Cardiac muscle cell (in vitro differentiated cells and primary cell): ENCODE data around the gene PSTPIP1. TPM values are rescaled to one million over a fixed set of nuclear protein-coding genes. Genes with fewer than 3 reads are reported as not detected.
A peak's percentile ranks its signal among the peaks of the same experiment; 100 is the strongest.

ENCODE experiments used
- DNase-seq, 2 donors: peaks; one replicate each; pipeline versions ENCODE4 v3.0.0 to v3.0.0-alpha.2; 2010 to 2017; ENCODE audit warnings: low read depth in 1 of 2, low spot score in 1 of 2
- H3K27ac ChIP-seq: fragments of 200-600 bp; sonication (generic); 2 replicates; pipeline ENCODE4 v1.5.1; 2016
- H3K27me3 ChIP-seq: fragments of 200-600 bp; sonication (generic); 2 replicates; pipeline ENCODE4 v1.6.0; 2016; ENCODE audit warnings: control low read depth
- H3K36me3 ChIP-seq: fragments of 200-600 bp; sonication (generic); 2 replicates; pipeline ENCODE4 v1.5.1; 2016; ENCODE audit warnings: control low read depth
- H3K4me1 ChIP-seq: fragments of 200-600 bp; sonication (generic); 2 replicates; pipeline ENCODE4 v1.8.1; 2017; ENCODE audit warnings: low read depth, mild to moderate bottlenecking, mixed run types
- H3K4me3 ChIP-seq: fragments of 200-600 bp; sonication (generic); 2 replicates; pipeline ENCODE4 v1.5.1; 2016; ENCODE audit warnings: mild to moderate bottlenecking
- H3K9me3 ChIP-seq: fragments of 200-600 bp; sonication (generic); 2 replicates; pipeline ENCODE4 v1.5.1; 2017; ENCODE audit warnings: low read depth, mild to moderate bottlenecking, control low read depth
- CTCF ChIP-seq: IDR thresholded peaks from 2 replicates; pipeline ENCODE4 v1.5.1; 2012; ENCODE audit warnings: low read depth, mild to moderate bottlenecking, low read length
- polyA plus RNA-seq: library from polyadenylated mRNA; unstranded; fragments of >200 nt; fragmentation: Nextera tagmentation; extraction: Ambion mirVana; gene quantifications from 2 replicates; pipeline ENCODE4 v1.2.1, GENCODE V29; 2016
- total RNA-seq: library from RNA; depleted of rRNA; stranded (reverse); fragments of >200 nt; gene quantifications from 2 replicates; pipeline ENCODE4 v1.2.3, GENCODE V29; 2016

Gene PSTPIP1
- total RNA-seq: 0.63 TPM in 1 of 2 replicates, not detected in the other
- 0.26 and 0.55 TPM in 2 replicates for polyA plus RNA-seq

- H3K36me3 ChIP-seq: no peaks in the 10 kb centered on the region
- TF ChIP-seq CTCF: no peak
- no peak for DNase-seq
- no peak within 1 kb of the TSS for H3K4me3 ChIP-seq
- H3K4me1 ChIP-seq: no peaks in the 10 kb centered on the region
- no peaks in the 10 kb centered on the region for H3K9me3 ChIP-seq
- no peak within 1 kb of the TSS for H3K27ac ChIP-seq
- no peaks in the 10 kb centered on the region for H3K27me3 ChIP-seq
Measured at GRCh38 chr15:76994971-76995945, at the start of gene PSTPIP1. TSS of gene PSTPIP1 (plus strand) at chr15:76995126. CDS start at chr15:76995574, 448 bp downstream.

GRCh38 chr15:76945494-76946093, 49.3 kb upstream of the PSTPIP1 start:
- Histone ChIP-seq H3K4me3 (no peak overlapping the region), H3K9me3 (no peaks in the 10 kb centered on the region), H3K36me3 (peaks cover 41% of the 10 kb centered on the region), H3K27ac (no peak overlapping the region), H3K4me1 (no peaks in the 10 kb centered on the region), H3K27me3 (no peaks in the 10 kb centered on the region)
- no peak for TF ChIP-seq CTCF
- no peak for DNase-seq

- Histone ChIP-seq H3K27me3 (no peaks in the 10 kb centered on the region), H3K27ac (no peak overlapping the region), H3K9me3 (no peaks in the 10 kb centered on the region), H3K4me3 (no peak overlapping the region), H3K4me1 (no peaks in the 10 kb centered on the region), H3K36me3 (peaks cover 41% of the 10 kb centered on the region)
- no peak for TF ChIP-seq CTCF
- no peak for DNase-seq
Measured at GRCh38 chr15:76947454-76947853, 47.5 kb upstream of the PSTPIP1 start.

- Histone ChIP-seq H3K4me3 (no peak overlapping the region), H3K36me3 (peaks cover 27% of the 10 kb centered on the region), H3K4me1 (no peaks in the 10 kb centered on the region), H3K27ac (peak overlapping the region; percentile 45), H3K27me3 (no peaks in the 10 kb centered on the region), H3K9me3 (no peaks in the 10 kb centered on the region)
- no peak for DNase-seq
- no peak for TF ChIP-seq CTCF
Measured at GRCh38 chr15:76951220-76951619, 43.7 kb upstream of the PSTPIP1 start.

GRCh38 chr15:76953913-76954312, 41.0 kb upstream of the PSTPIP1 start:
- H3K9me3 ChIP-seq: no peaks in the 10 kb centered on the region
- no peaks in the 10 kb centered on the region for H3K4me1 ChIP-seq
- DNase-seq: no peak
- no peak overlapping the region for H3K27ac ChIP-seq
- no peaks in the 10 kb centered on the region for H3K27me3 ChIP-seq
- no peak for TF ChIP-seq CTCF
- no peak overlapping the region for H3K4me3 ChIP-seq
- H3K36me3 ChIP-seq: peaks cover 11% of the 10 kb centered on the region
